HCT116 (cell line): ENCODE measurements around the gene GNB1. TPM values are rescaled to one million over a fixed set of nuclear protein-coding genes. Genes with fewer than 3 reads are reported as not detected.
"Not testable (repeated sequence)": the region's sequence is repeated elsewhere in the genome, so short reads cannot be mapped to it uniquely, and the experiment has no call there.

Experiments used
- ATAC-seq: fragments of 200-7000 bp; cut with Tn5 transposase; 2 replicates; pipeline ENCODE4 v1.9.1; 2020; ENCODE audit warnings: mild to moderate bottlenecking, moderate library complexity
- BruUV-seq: library from RNA; stranded (reverse); fragments of 400-500 nt; replicated peaks from 2 replicates; lab custom pipeline; 2021; lab: Mats Ljungman, UMichigan
- CTCF ChIA-PET: fragments of 300-600 bp; sonication (Branson Sonifier 250); formaldehyde crosslinking; loops from one replicate; lab custom pipeline; 2021; ENCODE audit warnings: antibody characterized with exemption; lab: Charles Lee
- POLR2A ChIA-PET: fragments of 300-600, 350-600 bp; sonication (Branson Sonifier 250); formaldehyde crosslinking; loops from one replicate; lab custom pipeline; 2021; ENCODE audit warnings: antibody characterized with exemption; lab: Charles Lee
- RAD21 ChIA-PET, 2 experiments: fragments of 300-600 bp; sonication (Branson Sonifier 250); formaldehyde crosslinking; loops; one replicate each; lab custom pipeline; 2023; ENCODE audit warnings: low total read pairs in 2 of 2; ENCODE audit not compliant: uncharacterized antibody in 2 of 2, unreplicated experiment in 2 of 2, low non-redundant PET in 1 of 2; lab: Charles Lee
- DNase-seq: peaks from one replicate; pipeline ENCODE4 v3.0.0-alpha.2; 2010; ENCODE audit warnings: low read depth, low spot score
- H2AFZ ChIP-seq: fragments of 200-600 bp; shearing (Covaris generic), sonication (generic); 2 replicates; pipeline ENCODE4 v1.6.1; 2017; ENCODE audit warnings: low read depth, mixed run types, mixed read lengths, antibody characterized with exemption, low read length; ENCODE audit not compliant: poor library complexity, severe bottlenecking
- H3K27ac ChIP-seq: 2 replicates; pipeline ENCODE4 v1.5.1; 2012; ENCODE audit warnings: low read depth, low read length
- H3K27me3 ChIP-seq: fragments of 200-600 bp; sonication (generic); 2 replicates; pipeline ENCODE4 v1.6.1; 2016; ENCODE audit warnings: mixed run types, low read length, mixed read lengths; ENCODE audit not compliant: insufficient read depth
- H3K36me3 ChIP-seq, 2 experiments: fragments of 200-500 bp in 1 of 2; fragments of 200-600 bp in 1 of 2; sonication (Bioruptor generic) in 1 of 2; sonication (generic) in 1 of 2; 2 replicates each; pipeline versions ENCODE4 v1.5.1 to v1.6.1; 2014 to 2016; ENCODE audit warnings: low read length in 2 of 2, inconsistent platforms in 1 of 2, mixed read lengths in 1 of 2, mixed run types in 1 of 2; ENCODE audit not compliant: insufficient read depth in 2 of 2, control insufficient read depth in 1 of 2
- H3K4me1 ChIP-seq, 2 experiments: fragments of 200-600 bp in 1 of 2; sonication (generic) in 1 of 2; 2 replicates each; pipeline versions ENCODE4 v1.5.1 to v1.6.1; 2012 to 2017; ENCODE audit warnings: low read length in 2 of 2, inconsistent platforms in 1 of 2, mild to moderate bottlenecking in 1 of 2, mixed read lengths in 1 of 2, mixed run types in 1 of 2, moderate library complexity in 1 of 2; ENCODE audit not compliant: insufficient read depth in 2 of 2, control insufficient read depth in 1 of 2
- H3K4me2 ChIP-seq: fragments of 200-600 bp; sonication (generic); 2 replicates; pipeline ENCODE4 v1.6.1; 2017; ENCODE audit warnings: mixed run types, low read length, mixed read lengths
- H3K4me3 ChIP-seq, 2 experiments: fragments of 200-600 bp in 1 of 2; sonication (generic) in 1 of 2; replicated peaks in 1 of 2; 2 replicates each; pipeline ENCODE4 v1.5.1; 2011 to 2016; ENCODE audit warnings: low read length in 2 of 2, control low read depth in 1 of 2, low read depth in 1 of 2, mild to moderate bottlenecking in 1 of 2, mixed read lengths in 1 of 2, mixed run types in 1 of 2
- H3K79me2 ChIP-seq: fragments of 200-600 bp; sonication (generic); 2 replicates; pipeline ENCODE4 v1.6.1; 2017; ENCODE audit warnings: mild to moderate bottlenecking, mixed run types, low read length, moderate library complexity, mixed read lengths; ENCODE audit not compliant: insufficient read depth
- H3K9ac ChIP-seq: fragments of 200-600 bp; sonication (generic); 2 replicates; pipeline ENCODE4 v1.6.1; 2016; ENCODE audit warnings: low read length, mixed read lengths
- H3K9me2 ChIP-seq: fragments of 200-600 bp; sonication (generic), shearing (Covaris generic); 2 replicates; pipeline ENCODE4 v1.6.1; 2017; ENCODE audit warnings: mixed run types, mild to moderate bottlenecking, moderate library complexity; ENCODE audit not compliant: insufficient read depth
- H3K9me3 ChIP-seq, 2 experiments: fragments of 200-500 bp in 1 of 2; fragments of 200-600 bp in 1 of 2; sonication (Bioruptor generic) in 1 of 2; sonication (generic) in 1 of 2; 2 replicates each; pipeline ENCODE4 v1.6.1; 2014 to 2017; ENCODE audit warnings: low read length in 2 of 2, mixed read lengths in 2 of 2, inconsistent platforms in 1 of 2, low read depth in 1 of 2, mild to moderate bottlenecking in 1 of 2, mixed run types in 1 of 2, moderate library complexity in 1 of 2; ENCODE audit not compliant: control insufficient read depth in 1 of 2, insufficient read depth in 1 of 2
- H4K20me1 ChIP-seq: fragments of 200-600 bp; sonication (generic), shearing (Covaris generic); 2 replicates; pipeline ENCODE4 v1.6.1; 2017; ENCODE audit warnings: mixed run types, mild to moderate bottlenecking, moderate library complexity; ENCODE audit not compliant: insufficient read depth
- ATF3 ChIP-seq: IDR thresholded peaks from 2 replicates; pipeline ENCODE4 v1.6.1; 2012
- CBX3 ChIP-seq: IDR thresholded peaks from 2 replicates; pipeline ENCODE4 v1.6.1; 2012; ENCODE audit warnings: low read depth
- ELF1 ChIP-seq: IDR thresholded peaks from 2 replicates; pipeline ENCODE4 v1.6.1; 2012; ENCODE audit warnings: low read depth, borderline replicate concordance
- EZH2phosphoT487 ChIP-seq: fragments of 200-600 bp; IDR thresholded peaks from 2 replicates; pipeline ENCODE4 v1.6.1; 2018; ENCODE audit warnings: antibody characterized with exemption, borderline replicate concordance
- FOSL1 ChIP-seq: IDR thresholded peaks from 2 replicates; pipeline ENCODE4 v1.6.1; 2012; ENCODE audit warnings: low read depth
- JUND ChIP-seq: IDR thresholded peaks from 2 replicates; pipeline ENCODE4 v1.6.1; 2012
- POLR2A ChIP-seq: IDR thresholded peaks from 2 replicates; pipeline ENCODE4 v1.7.0; 2011; ENCODE audit warnings: borderline replicate concordance; ENCODE audit not compliant: insufficient read depth, insufficient read length; ENCODE audit errors: extremely low read depth
- POLR2AphosphoS5 ChIP-seq: IDR thresholded peaks from 2 replicates; pipeline ENCODE4 v1.6.1; 2011; ENCODE audit warnings: mild to moderate bottlenecking, low read depth, low read length, moderate library complexity
- RAD21 ChIP-seq: IDR thresholded peaks from 2 replicates; pipeline ENCODE4 v1.6.1; 2012; ENCODE audit warnings: low read depth, mild to moderate bottlenecking
- SIN3A ChIP-seq: IDR thresholded peaks from 2 replicates; pipeline ENCODE4 v1.6.1; 2012; ENCODE audit warnings: low read depth
- SP1 ChIP-seq: IDR thresholded peaks from 2 replicates; pipeline ENCODE4 v1.6.1; 2012; ENCODE audit warnings: low read depth
- SRF ChIP-seq: IDR thresholded peaks from 2 replicates; pipeline ENCODE4 v1.6.1; 2012; ENCODE audit warnings: low read depth
- YY1 ChIP-seq: IDR thresholded peaks from 2 replicates; pipeline ENCODE4 v1.6.1; 2011; ENCODE audit warnings: low read length, low read depth, moderate library complexity, mild to moderate bottlenecking; ENCODE audit not compliant: insufficient replicate concordance; ENCODE audit errors: extremely low read depth
- ZBTB33 ChIP-seq: IDR thresholded peaks from 2 replicates; pipeline ENCODE4 v1.6.1; 2011; ENCODE audit warnings: mild to moderate bottlenecking, low read length, moderate library complexity; ENCODE audit not compliant: insufficient replicate concordance; ENCODE audit errors: extremely low read depth
- ZFX ChIP-seq: fragments of 450-650 bp; IDR thresholded peaks from 2 replicates; pipeline ENCODE4 v1.6.1; 2017
- ZNF274 ChIP-seq: fragments of 200-500 bp; sonication (Bioruptor generic); IDR thresholded peaks from 2 replicates; pipeline ENCODE4 v1.6.1; 2014; ENCODE audit warnings: mild to moderate bottlenecking, low read depth, low read length, inconsistent platforms
- intact Hi-C: fragments of 100-400 bp; cut with micrococcal nuclease; formaldehyde crosslinking; loops from 2 replicates; pipeline ENCODE4 v1.10.0; 2022
- total RNA-seq: library from RNA; stranded (reverse); gene quantifications from one replicate; pipeline ENCODE4 v1.2.1, GENCODE V29; 2021; ENCODE audit not compliant: unreplicated experiment
- TF ChIP-seq, protein P1 (sequence below), 3 experiments: fragments of 200-600 bp in 1 of 3; sonication (generic) in 1 of 3; IDR thresholded peaks in 2 of 3; conservative IDR thresholded peaks in 1 of 3; 2 replicates each; pipeline ENCODE4 v1.5.1; 2012 to 2017; ENCODE audit warnings: low read depth in 2 of 3, low read length in 2 of 3, antibody characterized with exemption in 1 of 3, borderline replicate concordance in 1 of 3, control low read depth in 1 of 3, mild to moderate bottlenecking in 1 of 3, mixed read lengths in 1 of 3, mixed run types in 1 of 3, moderate library complexity in 1 of 3; ENCODE audit not compliant: insufficient read depth in 1 of 3

GNB1 gene
- total RNA-seq, 1 experiment from 2014 or later, result 371 TPM

DNA sequence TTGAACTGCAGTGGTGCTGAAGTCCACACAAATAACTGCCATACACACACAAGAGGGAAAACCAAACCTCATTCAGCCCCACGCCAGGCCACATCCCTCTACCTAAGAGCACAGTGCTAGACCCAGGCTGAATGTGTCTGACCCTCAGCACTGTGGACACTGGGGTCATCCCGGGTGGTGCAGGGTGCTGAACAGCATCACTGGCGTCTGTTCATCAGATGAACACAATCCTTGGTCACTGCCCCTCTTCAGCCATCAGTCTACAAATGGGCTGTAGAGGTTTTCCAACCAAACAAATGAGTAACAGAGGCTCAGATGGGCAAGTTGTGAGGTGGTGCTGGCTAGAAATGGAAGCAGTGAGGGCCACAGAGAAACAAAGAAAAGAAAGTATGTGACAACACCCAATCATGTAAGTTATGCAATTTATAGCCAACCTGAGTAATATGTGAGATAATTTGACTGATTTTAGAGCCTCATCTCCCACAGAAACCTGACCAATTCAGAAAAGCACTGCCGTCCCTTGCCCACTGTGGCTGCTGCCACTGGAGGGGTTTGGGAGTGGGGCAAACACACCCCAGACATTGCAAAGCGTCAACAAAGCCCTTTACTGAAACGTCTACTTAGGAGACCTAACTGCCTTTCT is 27.9 kb downstream of the GNB1 start:
- H4K20me1 ChIP-seq, result peaks cover 28% of the 10 kb centered on the region
- no peak overlapping the region for H3K4me2 ChIP-seq
- ATAC-seq (no peak), DNase-seq (no peak)
- no peak overlapping the region for H2AFZ ChIP-seq
- H3K27ac ChIP-seq, result no peak overlapping the region
- no peak overlapping the region for H3K4me3 ChIP-seq
- RAD21 ChIA-PET, result no interaction called here
- peaks cover 99% of the 10 kb centered on the region for H3K79me2 ChIP-seq
- CTCF ChIA-PET, result no interaction called here
- no peaks in the 10 kb centered on the region for H3K9me2 ChIP-seq
- H3K36me3 ChIP-seq, result 0 out of 4 replicates have a peak, but pooled peaks cover 0 to 5% of the 10 kb centered on the region in 2 experiments
- intact Hi-C loops, result no loop called here
- H3K9ac ChIP-seq, result no peak overlapping the region
- TF ChIP-seq FOSL1, result no peak
- TF ChIP-seq, protein P1, sequence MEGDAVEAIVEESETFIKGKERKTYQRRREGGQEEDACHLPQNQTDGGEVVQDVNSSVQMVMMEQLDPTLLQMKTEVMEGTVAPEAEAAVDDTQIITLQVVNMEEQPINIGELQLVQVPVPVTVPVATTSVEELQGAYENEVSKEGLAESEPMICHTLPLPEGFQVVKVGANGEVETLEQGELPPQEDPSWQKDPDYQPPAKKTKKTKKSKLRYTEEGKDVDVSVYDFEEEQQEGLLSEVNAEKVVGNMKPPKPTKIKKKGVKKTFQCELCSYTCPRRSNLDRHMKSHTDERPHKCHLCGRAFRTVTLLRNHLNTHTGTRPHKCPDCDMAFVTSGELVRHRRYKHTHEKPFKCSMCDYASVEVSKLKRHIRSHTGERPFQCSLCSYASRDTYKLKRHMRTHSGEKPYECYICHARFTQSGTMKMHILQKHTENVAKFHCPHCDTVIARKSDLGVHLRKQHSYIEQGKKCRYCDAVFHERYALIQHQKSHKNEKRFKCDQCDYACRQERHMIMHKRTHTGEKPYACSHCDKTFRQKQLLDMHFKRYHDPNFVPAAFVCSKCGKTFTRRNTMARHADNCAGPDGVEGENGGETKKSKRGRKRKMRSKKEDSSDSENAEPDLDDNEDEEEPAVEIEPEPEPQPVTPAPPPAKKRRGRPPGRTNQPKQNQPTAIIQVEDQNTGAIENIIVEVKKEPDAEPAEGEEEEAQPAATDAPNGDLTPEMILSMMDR (IDR thresholded peaks at IDR 0.05 in 2 of 3, conservative IDR thresholded peaks at IDR 0.05 in 1 of 3; ENCODE audit: borderline replicate concordance in 1 of 3, insufficient read depth in 1 of 3, low read depth in 2 of 3, low read length in 2 of 3), result no peak
- no peak for TF ChIP-seq ATF3
- TF ChIP-seq SRF, result no peak
- no peak for TF ChIP-seq RAD21
- no peak for TF ChIP-seq ZBTB33
- TF ChIP-seq JUND, result no peak
- no peak for TF ChIP-seq ELF1
- no peak for TF ChIP-seq POLR2AphosphoS5
- no peak for TF ChIP-seq SP1
- TF ChIP-seq SIN3A, result no peak
- no peak for TF ChIP-seq EZH2phosphoT487
- no peak for TF ChIP-seq CBX3
- TF ChIP-seq YY1, result no peak
- TF ChIP-seq ZNF274, result no peak
- TF ChIP-seq POLR2A, result no peak
- no peak for TF ChIP-seq ZFX
- no peaks in the 10 kb centered on the region for H3K9me3 ChIP-seq
- peaks cover 21 to 32% of the 10 kb centered on the region in 2 experiments for H3K4me1 ChIP-seq
- POLR2A ChIA-PET, result no interaction called here
- no peaks in the 10 kb centered on the region for H3K27me3 ChIP-seq
- BruUV-seq, result no TSS peak

GRCh38 chr1:1861761-1862310 is 29.1 kb downstream of the GNB1 start:
- H3K9me2 ChIP-seq, intact Hi-C loops, H3K27me3 ChIP-seq, ATAC-seq, H3K9ac ChIP-seq, DNase-seq, CTCF ChIA-PET, H3K9me3 ChIP-seq, H3K4me3 ChIP-seq, BruUV-seq, H3K27ac ChIP-seq, RAD21 ChIA-PET, H2AFZ ChIP-seq, POLR2A ChIA-PET, H3K4me2 ChIP-seq, H3K36me3 ChIP-seq: not testable (repeated sequence)
- Histone ChIP-seq H3K4me1 (peaks cover 21 to 32% of the 10 kb centered on the region in 2 experiments), H4K20me1 (peaks cover 28% of the 10 kb centered on the region; the same call in 1 of the 2 replicates), H3K79me2 (peaks cover 99% of the 10 kb centered on the region)
